ENCODE data around the gene GALNT18.

The GALNT18 gene

DNA sequence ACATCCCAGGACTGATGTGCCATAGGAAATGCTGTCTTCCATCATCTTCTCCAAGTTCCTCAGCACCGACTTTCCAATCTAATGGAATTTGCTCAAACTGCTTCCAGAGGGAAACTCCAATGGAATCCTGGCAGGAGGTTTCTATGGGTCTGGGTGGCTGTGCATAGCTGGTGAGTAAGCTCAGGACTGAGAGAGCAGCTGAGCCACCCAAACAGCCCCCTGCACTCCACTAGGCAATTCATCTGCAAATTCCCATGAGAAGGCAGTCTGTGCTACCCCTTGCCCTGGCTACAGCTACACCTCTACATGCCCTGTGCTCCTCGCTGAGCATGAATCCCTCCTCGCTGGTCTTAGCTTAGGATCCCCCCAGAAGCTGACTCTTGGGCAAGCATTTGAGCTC is 140.8 kb downstream of the GALNT18 start:
- Mint-ChIP-seq H3K27me3 (no peaks in the 10 kb centered on the region), H3K9me3 (no peaks in the 10 kb centered on the region), H3K4me1 (ENCODE audit: low read depth) (no peaks in the 10 kb centered on the region), H3K4me3 (no peak overlapping the region), H3K27ac (no peak overlapping the region), H3K36me3 (ENCODE audit: low read depth) (no peaks in the 10 kb centered on the region)
- no peak for DNase-seq

- Mint-ChIP-seq H3K36me3 (ENCODE audit: low read depth) (no peaks in the 10 kb centered on the region), H3K27me3 (peaks cover 4% of the 10 kb centered on the region), H3K9me3 (no peaks in the 10 kb centered on the region), H3K4me1 (ENCODE audit: low read depth) (no peaks in the 10 kb centered on the region), H3K27ac (no peak overlapping the region), H3K4me3 (no peak overlapping the region)
- no peak for DNase-seq
Measured at GRCh38 chr11:11478687-11479086, 143.1 kb downstream of the GALNT18 start.

- no peak overlapping the region for H3K27ac Mint-ChIP-seq
- H3K27me3 Mint-ChIP-seq, result peaks cover 4% of the 10 kb centered on the region
- no peak overlapping the region for H3K4me3 Mint-ChIP-seq
- DNase-seq, result no peak
- H3K4me1 Mint-ChIP-seq (ENCODE audit: low read depth), result no peaks in the 10 kb centered on the region
- H3K9me3 Mint-ChIP-seq, result no peaks in the 10 kb centered on the region
- H3K36me3 Mint-ChIP-seq (ENCODE audit: low read depth), result no peaks in the 10 kb centered on the region
Measured at GRCh38 chr11:11477695-11478420, 143.9 kb downstream of the GALNT18 start.

DNA sequence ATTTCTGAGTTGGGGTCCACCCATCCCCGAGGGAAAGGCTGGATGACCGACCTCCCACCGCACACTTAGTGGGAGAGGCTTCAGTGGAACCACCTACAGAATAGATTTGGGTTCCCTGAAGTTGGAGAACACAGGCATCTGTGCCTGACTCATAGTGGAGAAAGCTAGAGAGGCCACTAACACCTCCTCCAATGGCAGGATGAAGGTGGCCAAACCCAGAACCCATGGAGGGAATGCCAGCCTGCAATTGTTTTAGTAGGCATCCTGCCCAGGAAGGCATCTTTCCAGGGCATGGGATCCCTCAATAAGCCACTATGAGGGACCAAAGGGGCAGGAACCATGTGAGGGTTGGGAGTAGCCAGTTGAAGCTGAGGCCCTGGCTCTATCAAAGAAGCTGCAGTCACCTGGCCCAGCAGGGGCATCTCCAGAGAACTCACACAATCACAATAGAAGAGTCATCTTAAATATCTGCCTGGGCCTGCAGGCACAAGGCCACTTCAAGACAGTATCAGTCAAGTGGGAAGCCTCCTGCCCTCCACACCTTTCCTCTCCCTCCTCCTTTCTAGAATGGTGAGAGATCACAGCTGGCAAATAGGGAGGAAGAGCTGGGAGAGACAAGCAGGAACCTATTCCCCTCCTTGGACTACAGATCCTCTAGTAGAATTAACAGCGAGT is 144.7 kb downstream of the GALNT18 start:
- Mint-ChIP-seq H3K27me3 (peaks cover 4% of the 10 kb centered on the region), H3K4me1 (ENCODE audit: low read depth) (no peaks in the 10 kb centered on the region), H3K36me3 (ENCODE audit: low read depth) (no peaks in the 10 kb centered on the region), H3K4me3 (no peak overlapping the region), H3K27ac (no peak overlapping the region), H3K9me3 (no peaks in the 10 kb centered on the region)
- no peak for DNase-seq

- no peak overlapping the region for H3K27ac Mint-ChIP-seq
- no peaks in the 10 kb centered on the region for H3K4me1 Mint-ChIP-seq (ENCODE audit: low read depth)
- peaks cover 4% of the 10 kb centered on the region for H3K27me3 Mint-ChIP-seq
- no peaks in the 10 kb centered on the region for H3K9me3 Mint-ChIP-seq
- H3K36me3 Mint-ChIP-seq (ENCODE audit: low read depth), result no peaks in the 10 kb centered on the region
- no peak for DNase-seq
- H3K4me3 Mint-ChIP-seq, result no peak overlapping the region
Measured at GRCh38 chr11:11476499-11476898, 145.3 kb downstream of the GALNT18 start.

DNA sequence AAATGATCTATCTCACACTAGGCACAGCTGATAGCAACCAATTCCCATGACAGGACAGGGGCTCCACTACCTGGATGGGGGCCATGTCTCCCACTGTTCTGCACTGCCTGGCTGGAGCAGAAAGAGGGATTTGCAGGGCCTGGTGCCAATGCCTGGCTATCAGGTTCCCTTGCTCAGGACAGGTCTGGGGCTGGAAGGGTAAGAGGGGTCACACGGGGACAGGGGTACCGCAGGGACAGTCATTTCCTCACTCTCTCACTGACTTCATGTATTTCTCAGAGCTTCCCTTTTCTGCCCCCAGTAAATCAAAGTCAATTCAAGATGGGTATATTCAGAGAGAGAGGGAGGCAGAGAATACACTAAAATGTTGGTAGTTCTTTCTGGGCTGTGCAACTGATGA is 149.7 kb downstream of the GALNT18 start:
- Mint-ChIP-seq H3K4me1 (ENCODE audit: low read depth) (no peaks in the 10 kb centered on the region), H3K27ac (no peak overlapping the region), H3K9me3 (no peaks in the 10 kb centered on the region), H3K27me3 (peaks cover 4% of the 10 kb centered on the region), H3K4me3 (no peak overlapping the region), H3K36me3 (ENCODE audit: low read depth) (no peaks in the 10 kb centered on the region)
- no peak for DNase-seq

DNA sequence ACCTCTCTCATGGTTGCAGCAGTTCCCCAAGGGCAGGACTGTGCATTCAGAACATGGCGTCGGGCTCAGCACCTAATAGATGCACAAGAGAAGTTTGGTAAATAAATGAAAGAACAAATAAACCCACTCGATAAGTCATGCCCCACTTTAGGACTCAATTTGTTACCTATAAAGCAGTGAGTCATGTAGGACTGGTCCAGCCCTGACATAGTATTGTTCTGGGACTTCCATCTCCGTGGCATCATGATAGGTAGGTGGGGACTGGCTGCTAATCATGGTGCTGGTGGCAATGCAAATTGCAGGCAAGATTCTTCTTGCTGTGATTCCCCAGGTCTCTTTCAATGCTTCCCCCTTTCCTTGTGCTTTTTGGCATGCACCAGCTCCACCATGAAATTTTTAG is 150.6 kb downstream of the GALNT18 start:
- Mint-ChIP-seq H3K9me3 (no peaks in the 10 kb centered on the region), H3K4me1 (ENCODE audit: low read depth) (no peaks in the 10 kb centered on the region), H3K36me3 (ENCODE audit: low read depth) (no peaks in the 10 kb centered on the region), H3K4me3 (no peak overlapping the region), H3K27me3 (peaks cover 4% of the 10 kb centered on the region), H3K27ac (no peak overlapping the region)
- no peak for DNase-seq

DNA sequence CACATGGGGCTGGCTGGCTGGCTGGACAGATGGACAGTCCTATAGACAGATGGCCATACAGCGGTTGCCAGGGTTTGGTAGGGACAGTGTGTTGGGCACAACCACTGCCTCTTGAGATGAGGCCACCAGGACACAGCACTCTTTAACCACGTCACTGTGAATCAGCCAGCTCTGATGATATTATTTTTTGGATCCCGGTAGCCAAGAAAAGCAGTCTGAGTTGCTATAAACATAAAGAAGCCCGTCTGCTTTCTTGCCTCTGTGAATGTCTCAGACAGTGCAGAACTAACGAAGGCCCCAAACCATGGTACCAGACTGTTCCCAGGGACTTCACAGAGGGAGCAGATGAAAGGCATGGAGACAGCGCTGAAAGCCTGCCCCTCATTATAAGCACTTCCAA is 152.9 kb downstream of the GALNT18 start:
- H3K9me3 Mint-ChIP-seq, result no peaks in the 10 kb centered on the region
- no peak for DNase-seq
- H3K4me1 Mint-ChIP-seq (ENCODE audit: low read depth), result no peaks in the 10 kb centered on the region
- H3K4me3 Mint-ChIP-seq, result no peak overlapping the region
- H3K36me3 Mint-ChIP-seq (ENCODE audit: low read depth), result no peaks in the 10 kb centered on the region
- H3K27me3 Mint-ChIP-seq, result no peaks in the 10 kb centered on the region
- H3K27ac Mint-ChIP-seq, result no peak overlapping the region

GRCh38 chr11:11467312-11467711 is 154.5 kb downstream of the GALNT18 start:
- Mint-ChIP-seq H3K4me1 (ENCODE audit: low read depth) (no peaks in the 10 kb centered on the region), H3K4me3 (no peak overlapping the region)
- no peak for DNase-seq

GRCh38 chr11:11464555-11464954 is 157.2 kb downstream of the GALNT18 start:
- Mint-ChIP-seq H3K4me3 (no peak overlapping the region), H3K4me1 (ENCODE audit: low read depth) (no peaks in the 10 kb centered on the region), H3K27me3 (no peaks in the 10 kb centered on the region), H3K36me3 (ENCODE audit: low read depth) (no peaks in the 10 kb centered on the region), H3K27ac (no peak overlapping the region), H3K9me3 (no peaks in the 10 kb centered on the region)
- DNase-seq, result no peak

More at GRCh38 chr11:11467312-11467711, 154.5 kb downstream of the GALNT18 start:
- H3K27ac Mint-ChIP-seq, result no peak overlapping the region
- no peaks in the 10 kb centered on the region for H3K36me3 Mint-ChIP-seq (ENCODE audit: low read depth)
- H3K9me3 Mint-ChIP-seq, result no peaks in the 10 kb centered on the region
- no peaks in the 10 kb centered on the region for H3K27me3 Mint-ChIP-seq

DNA sequence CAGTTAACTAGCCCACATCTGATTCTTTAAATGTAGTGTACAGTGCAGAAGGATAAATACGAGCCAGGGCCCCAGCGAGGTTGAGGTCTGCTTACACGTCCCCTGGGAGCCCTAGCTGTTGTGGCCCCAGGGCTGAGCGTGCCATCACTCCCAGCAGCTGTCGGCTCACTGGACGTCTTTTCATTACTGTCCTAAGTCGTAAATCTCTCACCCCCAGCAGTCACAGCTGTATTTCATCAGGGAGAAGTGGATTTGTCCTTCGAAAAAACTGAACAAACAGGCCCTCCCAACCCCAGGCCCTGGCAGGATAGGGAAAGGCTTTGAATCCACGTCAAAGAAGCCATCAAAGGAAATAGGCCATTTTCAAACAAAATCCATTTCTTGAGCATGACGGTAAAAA is 158.4 kb downstream of the GALNT18 start:
- Mint-ChIP-seq H3K27me3 (no peaks in the 10 kb centered on the region), H3K36me3 (ENCODE audit: low read depth) (no peaks in the 10 kb centered on the region), H3K9me3 (no peaks in the 10 kb centered on the region), H3K4me1 (ENCODE audit: low read depth) (no peaks in the 10 kb centered on the region), H3K4me3 (no peak overlapping the region), H3K27ac (no peak overlapping the region)
- DNase-seq, result no peak

DNA sequence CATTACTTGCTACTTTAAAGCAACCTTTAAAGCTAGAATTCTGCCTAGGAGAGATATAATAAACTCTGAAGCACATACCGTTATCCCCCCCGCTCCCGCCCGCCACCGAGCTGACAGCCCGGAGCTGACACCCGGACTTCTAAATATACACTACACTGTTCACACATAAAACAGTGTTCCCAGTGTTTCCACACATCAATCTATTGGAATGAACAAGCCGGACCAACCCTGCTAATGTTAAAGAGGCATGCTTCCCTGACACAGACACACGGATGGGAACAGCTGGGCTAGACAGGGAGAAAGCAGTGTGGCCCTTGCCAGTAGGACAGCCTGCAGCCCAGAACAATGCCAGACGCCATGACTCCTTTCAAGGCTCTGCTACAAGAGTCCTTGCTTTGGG is 160.3 kb downstream of the GALNT18 start:
- no peaks in the 10 kb centered on the region for H3K9me3 Mint-ChIP-seq
- no peak for DNase-seq
- no peaks in the 10 kb centered on the region for H3K27me3 Mint-ChIP-seq
- H3K4me3 Mint-ChIP-seq, result no peak overlapping the region
- H3K27ac Mint-ChIP-seq, result no peak overlapping the region
- H3K4me1 Mint-ChIP-seq (ENCODE audit: low read depth), result no peaks in the 10 kb centered on the region
- H3K36me3 Mint-ChIP-seq (ENCODE audit: low read depth), result no peaks in the 10 kb centered on the region

DNA sequence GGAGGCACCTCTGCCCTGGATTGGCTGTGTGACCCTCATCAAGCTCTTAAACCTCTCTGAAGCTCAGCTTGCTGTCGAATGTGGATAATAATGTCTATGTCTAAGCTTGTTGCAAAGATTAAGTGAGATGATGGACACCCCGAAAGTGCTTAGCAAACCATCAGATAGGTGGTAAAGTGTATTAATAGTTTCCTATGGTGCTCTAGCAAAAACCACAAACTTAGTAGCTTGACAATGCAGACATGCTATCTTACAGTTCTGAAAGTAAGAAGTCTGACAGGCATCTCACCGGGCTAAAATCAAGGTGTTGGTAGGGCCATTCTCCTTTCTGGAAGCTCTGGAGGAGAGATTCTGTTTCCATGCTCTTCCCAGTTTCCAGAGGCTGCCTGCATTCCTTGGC is 162.2 kb downstream of the GALNT18 start:
- Mint-ChIP-seq H3K36me3 (ENCODE audit: low read depth) (no peaks in the 10 kb centered on the region), H3K27ac (no peak overlapping the region), H3K4me1 (ENCODE audit: low read depth) (no peaks in the 10 kb centered on the region), H3K4me3 (no peak overlapping the region), H3K27me3 (no peaks in the 10 kb centered on the region), H3K9me3 (no peaks in the 10 kb centered on the region)
- DNase-seq, result no peak

DNA sequence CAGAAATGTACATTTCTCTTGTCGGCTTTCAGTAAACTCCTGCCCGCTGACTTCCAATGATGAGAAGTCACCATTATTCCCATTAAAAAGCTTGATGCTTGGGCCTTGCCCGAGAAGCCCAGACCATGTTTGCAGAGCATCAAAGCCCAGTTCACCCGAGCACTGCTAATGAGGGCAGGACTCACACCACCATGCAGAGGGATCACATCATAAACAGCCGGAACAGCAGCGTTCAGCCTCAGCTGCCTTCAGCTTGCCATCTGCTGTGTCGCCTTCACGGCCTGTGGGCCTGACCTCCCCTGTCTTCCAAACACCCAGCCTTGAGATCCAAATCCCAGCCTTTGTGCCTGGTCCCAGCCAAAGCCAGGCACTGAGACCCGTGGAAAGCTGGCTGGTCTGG is 163.3 kb downstream of the GALNT18 start:
- Mint-ChIP-seq H3K4me3 (no peak overlapping the region), H3K9me3 (no peaks in the 10 kb centered on the region), H3K4me1 (ENCODE audit: low read depth) (no peaks in the 10 kb centered on the region), H3K27me3 (no peaks in the 10 kb centered on the region), H3K36me3 (ENCODE audit: low read depth) (no peaks in the 10 kb centered on the region), H3K27ac (no peak overlapping the region)
- DNase-seq, result no peak

- DNase-seq, result no peak
- no peaks in the 10 kb centered on the region for H3K36me3 Mint-ChIP-seq (ENCODE audit: low read depth)
- no peaks in the 10 kb centered on the region for H3K27me3 Mint-ChIP-seq
- no peaks in the 10 kb centered on the region for H3K9me3 Mint-ChIP-seq
- H3K4me1 Mint-ChIP-seq (ENCODE audit: low read depth), result no peaks in the 10 kb centered on the region
- no peak overlapping the region for H3K4me3 Mint-ChIP-seq
- no peak overlapping the region for H3K27ac Mint-ChIP-seq
Measured at GRCh38 chr11:11458001-11458400, 163.8 kb downstream of the GALNT18 start.
